NCI-H345 treated with DMSO at 0.1 percent for 48 hours (cell line): Measurements from ENCODE around the gene NBEA.

Experiments used
- DNase-seq: peaks from one replicate; lab custom pipeline; 2025; ENCODE audit not compliant: unreplicated experiment; lab: John Stamatoyannopoulos, UW

Gene NBEA

GRCh38 chr13:35164324-35164932, 222.4 kb downstream of the NBEA start:
- peak; percentile 1 for DNase-seq

- DNase-seq: no peak
Measured at GRCh38 chr13:35165205-35165604, 223.1 kb downstream of the NBEA start.

GRCh38 chr13:35179494-35179893, 237.4 kb downstream of the NBEA start:
- no peak for DNase-seq

GRCh38 chr13:35179920-35180663, 238.0 kb downstream of the NBEA start:
- DNase-seq: no peak

DNA sequence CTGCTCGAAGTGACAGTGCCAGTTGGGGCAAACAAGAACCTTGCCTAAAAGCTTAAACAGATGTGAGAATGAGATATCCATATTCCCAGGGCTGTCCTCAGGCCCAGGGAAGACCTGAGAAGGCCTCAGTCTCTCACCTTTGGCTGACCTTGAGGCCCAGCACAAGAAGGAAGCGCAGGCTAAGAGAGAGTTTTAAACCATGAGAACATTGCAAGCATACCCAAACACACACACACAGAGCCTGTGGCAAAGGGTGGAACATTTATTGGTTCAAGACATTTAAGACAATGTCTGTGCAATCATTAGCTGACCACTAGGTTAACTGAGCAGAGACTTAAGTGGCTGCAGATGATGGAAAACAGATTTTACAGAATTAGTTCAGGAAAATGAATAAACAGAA, 248.2 kb downstream of the NBEA start:
- no peak for DNase-seq

DNA sequence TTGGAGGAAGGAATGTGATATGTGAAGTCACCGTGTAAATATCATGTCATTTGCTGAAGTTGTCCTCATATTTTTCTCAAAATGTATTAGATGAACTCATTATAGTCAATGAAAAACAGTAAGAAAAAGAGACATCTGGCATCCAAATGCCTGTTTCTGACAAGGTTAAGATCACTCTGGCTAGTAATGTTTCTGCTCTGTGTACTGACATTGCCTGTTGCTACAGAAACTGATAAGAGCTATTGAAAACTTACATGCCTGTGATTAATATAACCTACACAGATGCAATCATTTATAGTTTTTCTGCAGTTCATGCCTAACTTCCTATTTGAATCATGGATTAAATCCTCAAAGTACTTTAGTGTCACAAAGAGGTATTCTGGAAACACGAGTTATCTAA, 249.8 kb downstream of the NBEA start:
- no peak for DNase-seq

DNA sequence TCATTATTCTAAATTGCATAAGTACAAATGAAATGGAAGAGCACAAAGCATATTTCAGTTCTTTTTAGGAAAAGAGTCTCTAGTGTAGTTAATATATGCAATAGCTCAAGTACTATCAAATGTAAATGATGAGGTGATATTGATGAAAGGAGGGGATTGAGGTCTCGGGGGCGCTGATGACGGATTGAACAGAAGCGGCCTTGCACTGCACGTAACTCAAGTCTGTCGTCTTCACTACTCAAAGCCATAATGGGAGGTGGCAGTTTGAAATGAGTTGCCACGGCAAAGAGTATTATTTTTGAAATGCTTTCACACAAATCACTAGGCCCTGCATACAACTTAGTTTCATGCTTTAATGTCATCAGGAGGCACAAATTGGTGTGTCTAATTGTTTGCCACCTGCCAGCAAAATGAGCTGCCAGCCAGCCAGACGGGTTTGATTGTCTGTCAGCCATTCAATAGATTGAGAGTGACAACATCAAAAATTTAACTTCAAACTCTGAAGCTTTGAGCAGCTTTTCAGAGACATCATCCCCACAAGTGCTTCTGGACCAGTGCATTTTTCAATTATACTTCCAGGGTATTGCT, 256.6 kb downstream of the NBEA start:
- DNase-seq: no peak

GRCh38 chr13:35208587-35208986, 266.5 kb downstream of the NBEA start:
- no peak for DNase-seq

DNA sequence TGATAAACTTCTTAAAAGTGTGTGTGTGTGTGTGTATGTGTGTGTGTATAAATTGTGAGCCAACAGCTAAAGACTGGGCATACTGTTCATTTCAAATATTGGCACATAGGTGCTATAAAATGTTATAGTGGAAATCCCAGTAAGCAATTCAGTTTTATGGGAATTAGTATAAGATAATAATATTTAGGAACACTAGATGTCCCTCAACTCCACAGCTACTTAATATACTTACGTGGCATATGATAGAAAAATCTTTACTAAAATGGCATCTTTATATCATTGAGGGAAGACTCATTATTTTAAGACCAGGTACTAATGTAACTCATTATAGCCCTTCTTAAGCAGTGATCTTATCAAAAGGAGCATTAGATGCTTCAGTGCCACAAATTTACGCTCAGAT, 268.2 kb downstream of the NBEA start:
- no peak for DNase-seq

- DNase-seq: no peak
Measured at GRCh38 chr13:35211949-35212348, 269.9 kb downstream of the NBEA start.

DNA sequence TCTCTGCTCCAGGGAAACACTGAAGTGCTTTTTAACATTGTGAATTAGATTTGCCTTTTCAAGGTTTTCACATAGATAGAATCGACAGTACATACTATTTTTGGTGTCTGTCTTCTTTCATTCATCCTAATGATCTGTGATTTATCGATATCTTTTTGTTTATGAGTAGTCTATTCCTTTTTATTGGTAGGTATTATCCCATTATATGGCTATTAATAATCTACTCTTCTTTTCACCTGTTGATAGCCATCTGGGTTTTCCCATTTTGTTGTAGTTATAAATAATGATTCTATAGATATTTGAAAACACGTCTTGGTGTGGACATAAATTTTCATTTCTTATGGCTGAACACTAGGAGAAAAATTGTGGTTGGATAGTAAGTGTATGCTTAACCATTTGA, 271.8 kb downstream of the NBEA start:
- DNase-seq: no peak

- DNase-seq: no peak
Measured at GRCh38 chr13:35216131-35216530, 274.1 kb downstream of the NBEA start.

DNA sequence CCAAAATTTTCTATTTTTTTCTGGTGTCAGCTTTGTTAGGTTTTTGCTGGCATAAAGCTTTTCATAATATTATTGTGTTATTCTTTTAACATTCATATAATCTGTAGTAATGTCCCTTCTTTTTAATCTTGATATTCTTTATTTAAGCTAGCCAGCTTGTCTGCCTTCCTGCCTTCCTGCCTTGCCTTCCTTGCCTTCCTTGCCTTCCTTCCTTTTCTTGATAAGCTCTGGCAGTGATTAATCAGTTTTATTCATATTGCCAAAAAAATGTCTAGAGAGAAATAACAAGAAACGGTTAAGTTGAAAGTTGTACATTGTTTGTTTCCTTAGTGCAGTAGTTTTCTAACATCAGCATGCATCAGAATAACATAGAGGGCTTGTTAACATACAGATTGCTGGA, 277.0 kb downstream of the NBEA start:
- DNase-seq: no peak

- DNase-seq: no peak
Measured at GRCh38 chr13:35225159-35225558, 283.1 kb downstream of the NBEA start.

GRCh38 chr13:35225582-35225981, 283.5 kb downstream of the NBEA start:
- DNase-seq: no peak

DNA sequence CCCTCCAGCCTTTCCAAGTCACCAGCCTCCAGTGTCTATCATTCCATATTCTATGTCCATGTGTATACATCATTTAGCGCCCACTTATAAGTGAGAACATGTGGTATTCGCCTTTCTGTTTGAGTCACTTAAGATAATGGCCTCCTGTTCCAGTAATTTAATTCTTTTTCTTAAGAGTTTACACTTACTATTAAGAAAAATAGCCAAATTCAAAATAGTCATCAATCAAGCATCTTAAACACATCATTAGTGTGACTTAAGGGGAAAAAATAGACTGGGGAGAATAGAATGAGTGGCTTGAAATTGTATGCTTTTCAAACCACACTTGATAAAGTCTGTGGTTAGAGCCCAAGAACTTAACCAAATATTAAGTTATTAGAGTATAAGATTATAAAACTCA, 286.5 kb downstream of the NBEA start:
- DNase-seq: no peak

DNA sequence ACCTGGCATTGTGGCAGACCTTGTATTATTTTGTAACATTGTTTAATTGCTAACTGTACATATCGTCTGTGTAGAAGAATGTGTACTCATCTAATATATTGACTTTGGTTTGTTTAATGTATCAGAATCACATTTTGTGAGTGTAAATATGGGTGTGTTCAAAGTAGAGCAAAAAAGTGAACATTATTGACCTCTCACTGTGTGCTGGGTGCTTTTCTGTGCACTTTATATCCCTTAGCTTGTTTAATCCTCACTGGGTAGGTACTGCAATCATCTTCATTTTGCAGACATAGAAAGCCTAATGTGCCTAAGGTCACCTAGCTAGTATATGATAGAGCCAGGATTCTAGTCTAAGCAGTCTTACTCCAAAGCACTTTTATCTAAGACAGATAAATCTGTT, 289.4 kb downstream of the NBEA start:
- no peak for DNase-seq

GRCh38 chr13:35238274-35238673, 296.2 kb downstream of the NBEA start:
- no peak for DNase-seq

GRCh38 chr13:35252536-35253205, 310.6 kb downstream of the NBEA start:
- DNase-seq: no peak

DNA sequence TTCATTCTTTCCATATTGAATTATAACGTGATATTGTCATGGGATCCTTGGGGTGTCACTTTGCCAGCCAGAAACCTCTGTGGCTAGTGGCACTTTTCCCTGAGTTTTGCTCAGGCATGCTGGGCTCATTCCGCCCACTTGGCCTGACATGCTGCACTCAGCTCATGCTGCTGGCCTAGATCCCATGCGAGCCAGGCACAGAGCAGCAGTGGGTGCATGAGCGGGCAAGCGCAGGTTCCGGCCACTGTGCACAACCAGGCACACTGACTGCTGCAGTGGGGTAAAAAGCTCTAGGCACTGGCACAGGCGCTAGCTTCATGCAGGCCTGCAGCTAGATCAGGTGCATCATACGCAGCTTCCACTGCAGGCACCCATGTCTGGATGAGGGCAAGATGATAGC, 313.2 kb downstream of the NBEA start:
- no peak for DNase-seq

DNA sequence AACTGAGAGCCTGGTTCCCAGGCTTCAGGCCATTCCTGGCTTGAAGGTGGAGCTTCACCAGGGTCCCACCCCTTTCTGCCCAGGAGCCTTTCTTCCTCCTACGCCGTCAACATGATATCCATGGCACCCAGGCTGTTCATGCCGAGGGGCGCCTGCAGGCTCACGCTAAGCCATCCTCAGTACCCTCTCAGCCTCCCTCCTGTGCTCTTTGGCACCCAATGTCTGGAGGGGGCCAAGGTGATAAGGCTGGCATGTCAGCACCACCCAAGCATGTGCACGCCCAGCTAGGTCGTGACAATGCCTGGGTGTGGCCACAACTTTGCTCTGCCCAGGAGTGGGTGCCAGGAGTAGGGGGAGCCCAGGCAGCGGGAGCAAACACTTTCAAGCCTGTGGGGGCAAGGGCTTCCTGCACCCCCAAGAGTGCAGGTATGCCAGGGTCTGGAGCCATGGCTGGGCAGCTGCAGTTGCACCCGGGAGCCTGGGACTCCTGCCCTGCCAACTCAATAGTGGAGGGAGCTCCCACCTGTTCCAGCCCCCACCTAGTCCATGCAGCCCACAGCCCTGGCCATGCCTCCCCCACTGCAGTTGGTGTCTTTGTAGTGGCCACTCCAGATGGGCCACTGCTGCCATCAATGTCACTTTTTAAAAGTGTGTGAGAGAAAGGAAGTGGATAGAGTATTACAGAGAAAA, 314.5 kb downstream of the NBEA start:
- no peak for DNase-seq
